T47D (cell line): Measurements from ENCODE around the gene NAP1L1.

ENCODE experiments used
- DNase-seq, 2 experiments: peaks; one replicate each; pipeline versions ENCODE4 v3.0.0 to v3.0.0-alpha.2; 2011 to 2012; ENCODE audit warnings: low read depth in 1 of 2, low spot score in 1 of 2
- JUND ChIP-seq: IDR thresholded peaks from 2 replicates; pipeline ENCODE4 v1.6.1; 2012; ENCODE audit warnings: low read depth
- in situ Hi-C: cut with HindIII; loops from 2 replicates; pipeline ENCODE4 v1.10.0; 2016; ENCODE audit warnings: low sequenced_read_pairs, low pct_unique_long_range_greater_than_20kb

The NAP1L1 gene

GRCh38 chr12:76020281-76020680 lies 64.2 kb downstream of the NAP1L1 start:
- DNase-seq, result no peak
- TF ChIP-seq JUND, result no peak
- in situ Hi-C loops, result no loop called here

- TF ChIP-seq JUND, result 0 out of 2 replicates have a peak, but pooled peaks have one; percentile 39
- in situ Hi-C loops, result no loop called here
Observed at GRCh38 chr12:76018672-76019071, 65.8 kb downstream of the NAP1L1 start.

GRCh38 chr12:76018111-76018510 lies 66.4 kb downstream of the NAP1L1 start:
- in situ Hi-C loops, result no loop called here
- DNase-seq, result peak in 1 of 2 experiments; percentile 50
- no peak for TF ChIP-seq JUND

More at GRCh38 chr12:76018672-76019071, 65.8 kb downstream of the NAP1L1 start:
- DNase-seq, result peak in 1 of 2 experiments; percentile 72

GRCh38 chr12:76014007-76014406 lies 70.5 kb downstream of the NAP1L1 start:
- TF ChIP-seq JUND, result no peak
- in situ Hi-C loops, result no loop called here
- DNase-seq, result no peak

GRCh38 chr12:76013603-76014002 lies 70.9 kb downstream of the NAP1L1 start:
- DNase-seq, result no peak
- TF ChIP-seq JUND, result no peak
- in situ Hi-C loops, result no loop called here

DNA sequence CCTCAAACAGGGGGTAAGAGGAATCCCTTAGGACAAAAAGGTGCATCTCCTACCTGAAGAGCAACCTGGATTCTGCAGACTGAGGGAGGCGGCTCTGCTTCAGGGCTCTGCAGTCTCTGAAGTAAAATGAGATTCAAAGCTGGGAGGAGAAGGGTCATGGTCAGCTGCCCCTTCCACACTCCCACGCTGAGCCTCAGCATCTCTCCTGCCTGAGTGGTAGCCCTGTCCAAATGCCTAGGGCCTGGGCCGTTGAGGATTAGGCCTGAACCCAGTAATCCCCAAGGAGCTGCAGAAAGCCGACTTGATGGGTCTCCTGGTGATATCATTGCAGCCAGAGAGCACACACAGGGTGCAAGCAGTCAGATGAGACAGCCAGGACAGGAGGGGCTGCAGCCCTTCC lies 71.8 kb downstream of the NAP1L1 start:
- TF ChIP-seq JUND, result no peak
- DNase-seq, result no peak
- in situ Hi-C loops, result no loop called here

- in situ Hi-C loops, result no loop called here
- TF ChIP-seq JUND, result no peak
- DNase-seq, result no peak
Observed at GRCh38 chr12:76010732-76011458, 73.6 kb downstream of the NAP1L1 start.

GRCh38 chr12:76008428-76008827 lies 76.1 kb downstream of the NAP1L1 start:
- no peak for TF ChIP-seq JUND
- DNase-seq, result no peak
- in situ Hi-C loops, result no loop called here

GRCh38 chr12:76007640-76008039 lies 76.8 kb downstream of the NAP1L1 start:
- in situ Hi-C loops, result no loop called here
- TF ChIP-seq JUND, result no peak
- DNase-seq, result no peak

GRCh38 chr12:76006028-76006925 lies 78.2 kb downstream of the NAP1L1 start:
- no peak for DNase-seq
- TF ChIP-seq JUND, result no peak
- in situ Hi-C loops, result no loop called here

DNA sequence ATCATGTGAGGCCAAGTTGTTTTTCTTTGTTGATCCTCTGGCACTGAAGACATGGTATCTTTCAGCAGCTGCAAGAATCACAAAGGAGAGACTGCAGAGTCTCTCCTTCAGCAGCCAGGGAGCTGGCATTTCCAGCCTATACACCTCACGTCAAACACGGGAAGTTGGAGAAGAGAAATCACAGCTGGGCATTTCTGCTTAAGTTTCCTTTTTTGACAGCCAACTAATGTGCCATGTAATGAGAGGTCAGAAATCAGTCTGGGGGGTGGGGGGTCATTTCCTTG lies 81.2 kb downstream of the NAP1L1 start:
- in situ Hi-C loops, result no loop called here

DNA sequence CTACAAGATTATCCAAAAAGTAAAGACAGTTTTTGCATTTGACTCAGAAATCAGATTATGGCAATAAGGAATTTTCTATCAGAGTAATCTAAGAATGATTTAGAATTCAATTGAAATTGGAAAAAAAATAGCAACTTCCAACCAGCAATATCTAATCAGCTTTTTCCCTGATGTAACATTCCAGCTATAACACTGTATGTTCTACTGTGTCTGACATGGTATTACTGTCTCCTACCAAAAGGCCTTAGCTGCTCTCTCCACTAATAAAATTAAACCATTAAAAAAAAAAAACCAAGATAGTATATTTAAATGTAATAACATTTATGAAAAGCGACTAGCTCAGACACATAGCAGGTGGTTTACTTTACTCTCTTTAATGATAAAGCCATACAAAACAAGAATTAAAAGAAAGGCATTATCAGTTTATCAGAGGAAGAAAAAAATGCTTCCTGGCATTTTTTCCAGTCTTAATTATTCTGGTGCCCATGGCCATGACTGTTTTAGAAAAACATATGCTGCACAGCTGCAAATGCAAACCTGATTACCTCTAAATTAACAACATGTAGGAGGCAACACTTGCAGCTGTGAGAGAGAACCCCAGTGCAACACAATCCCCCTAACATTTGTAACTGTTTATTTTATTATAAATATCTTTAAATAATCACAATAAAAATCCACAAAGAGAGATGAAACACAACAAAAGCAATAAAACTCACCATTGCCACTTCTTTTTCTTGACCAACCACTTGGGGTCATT lies 81.7 kb downstream of the NAP1L1 start:
- no peak for TF ChIP-seq JUND
- no peak for DNase-seq
- in situ Hi-C loops, result no loop called here

More for the DNA sequence above, 81.2 kb downstream of the NAP1L1 start:
- DNase-seq, result no peak
- no peak for TF ChIP-seq JUND

- TF ChIP-seq JUND, result no peak
- in situ Hi-C loops, result no loop called here
Observed at GRCh38 chr12:75998292-75999063, 86.0 kb downstream of the NAP1L1 start.

More at GRCh38 chr12:75998292-75999063, 86.0 kb downstream of the NAP1L1 start:
- no peak for DNase-seq
